Activated T-helper 2 cell treated with anti-CD3 and anti-CD28 coated beads, Interferon-gamma antibody, Interleukin-2, Interleukin-4, amounts not matched to agents 10 μg/mL and 5 μg/mL and 100 μg/mL, durations not matched to agents 14 hours and 24 hours and 36 hours (primary cell): ENCODE data around the gene RNLS. TPM values are rescaled to one million over a fixed set of nuclear protein-coding genes. Genes with fewer than 3 reads are reported as not detected.
"Not testable (repeated sequence)": the region's sequence is repeated elsewhere in the genome, so short reads cannot be mapped to it uniquely, and the experiment has no call there.

Experiments used
- DNase-seq: peaks from one replicate; pipeline ENCODE4 v3.0.0; 2021; ENCODE audit warnings: low spot score
- H3K27ac Mint-ChIP-seq: one replicate; pipeline ENCODE4 v1.8.0; 2021; ENCODE audit warnings: mixed read lengths
- H3K27me3 Mint-ChIP-seq: one replicate; pipeline ENCODE4 v1.8.0; 2021; ENCODE audit warnings: low read depth, mixed read lengths
- H3K36me3 Mint-ChIP-seq: one replicate; pipeline ENCODE4 v1.8.0; 2021; ENCODE audit warnings: low read depth, mixed read lengths
- H3K4me1 Mint-ChIP-seq: one replicate; pipeline ENCODE4 v1.8.0; 2021; ENCODE audit warnings: low read depth, mixed read lengths
- H3K4me3 Mint-ChIP-seq: one replicate; pipeline ENCODE4 v1.8.0; 2021; ENCODE audit warnings: low read depth, mild to moderate bottlenecking, moderate library complexity, mixed read lengths
- H3K9me3 Mint-ChIP-seq: one replicate; pipeline ENCODE4 v1.8.0; 2021; ENCODE audit warnings: mixed read lengths
- intact Hi-C: fragments of 100-400 bp; cut with micrococcal nuclease; formaldehyde crosslinking; loops from one replicate; pipeline ENCODE4 v1.15.1; 2023
- total RNA-seq: library from RNA; stranded (reverse); gene quantifications from 2 replicates; pipeline ENCODE4 v1.2.3, GENCODE V29; 2022

The RNLS gene
- total RNA-seq, 1 donor from 2014 or later = 1.6 TPM

DNA sequence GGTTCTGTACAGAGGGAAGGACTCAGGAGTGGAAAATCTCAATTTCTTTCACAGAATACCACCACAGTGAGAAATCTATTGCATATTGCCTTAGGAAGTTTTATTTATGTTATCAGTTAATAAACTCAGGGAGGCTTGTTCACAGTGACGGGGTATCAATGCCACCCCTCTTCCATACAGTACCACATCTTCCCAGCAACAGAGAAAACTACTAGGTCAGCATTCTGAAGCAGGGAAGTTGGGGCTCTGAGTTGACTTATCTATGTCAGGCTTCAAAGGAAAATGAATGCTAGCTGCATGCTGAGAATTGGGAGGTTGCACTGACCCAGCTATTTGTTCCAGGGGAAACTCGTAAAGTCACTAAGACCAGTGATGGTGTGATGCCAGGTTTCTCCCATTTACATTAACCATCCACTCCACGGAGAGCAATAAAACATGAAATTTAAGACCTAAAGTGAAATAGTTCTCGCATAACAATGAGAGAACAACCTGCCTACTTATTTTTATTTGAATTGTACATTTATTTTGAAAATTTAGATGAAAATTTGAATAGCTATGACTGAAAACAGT is 266.7 kb downstream of the RNLS start:
- Mint-ChIP-seq H3K36me3 (peaks cover 30% of the 10 kb centered on the region), H3K27me3 (peaks cover 20% of the 10 kb centered on the region), H3K4me3 (no peak overlapping the region), H3K9me3 (peaks cover 33% of the 10 kb centered on the region), H3K27ac (no peak overlapping the region), H3K4me1 (peaks cover 13% of the 10 kb centered on the region)
- intact Hi-C loops = no loop called here
- DNase-seq = no peak

DNA sequence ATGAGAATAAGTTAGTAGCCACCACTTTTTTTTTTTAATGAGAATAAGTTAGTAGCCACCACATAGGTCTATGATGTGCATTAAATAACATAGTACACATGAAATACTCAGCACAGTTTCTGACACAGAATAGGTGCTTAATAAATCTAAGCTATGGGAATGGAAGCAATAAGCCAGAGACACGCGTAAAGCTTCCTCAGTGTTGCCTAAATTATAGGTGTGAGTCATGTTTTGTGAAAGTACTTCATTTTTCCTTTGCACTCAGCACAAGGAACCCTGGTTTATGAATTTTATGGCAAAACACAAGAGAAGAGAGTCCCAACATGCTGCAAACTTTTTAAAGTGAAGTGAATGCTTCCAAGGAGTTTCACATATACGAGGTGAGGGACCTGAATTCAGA is 267.4 kb downstream of the RNLS start:
- Mint-ChIP-seq H3K27me3 (peaks cover 18% of the 10 kb centered on the region), H3K4me3 (no peak overlapping the region), H3K4me1 (peaks cover 13% of the 10 kb centered on the region), H3K27ac (no peak overlapping the region), H3K36me3 (peaks cover 24% of the 10 kb centered on the region), H3K9me3 (peaks cover 27% of the 10 kb centered on the region)
- intact Hi-C loops = no loop called here
- no peak for DNase-seq

DNA sequence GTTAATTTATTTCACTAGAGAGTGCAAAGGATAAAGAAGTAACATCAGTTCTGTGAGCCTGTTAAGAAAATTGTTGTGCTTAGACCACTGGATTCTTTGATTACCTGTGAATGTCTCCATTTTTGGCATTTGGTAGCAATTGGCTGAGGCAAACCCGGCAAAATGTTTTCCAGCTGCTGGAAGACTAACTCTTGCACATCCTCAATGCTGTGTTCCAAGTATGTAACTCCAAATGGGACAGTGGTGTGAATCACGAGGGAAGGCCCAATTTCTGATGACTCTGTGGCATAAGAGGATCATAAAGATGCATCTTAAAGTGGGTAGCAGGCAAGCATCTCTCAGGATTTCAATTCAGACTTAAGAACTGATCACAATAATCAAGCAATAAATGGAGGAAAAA is 268.8 kb downstream of the RNLS start:
- Mint-ChIP-seq H3K4me3 (no peak overlapping the region), H3K27ac (no peak overlapping the region), H3K9me3 (peaks cover 13% of the 10 kb centered on the region), H3K36me3 (peaks cover 12% of the 10 kb centered on the region), H3K27me3 (peaks cover 21% of the 10 kb centered on the region), H3K4me1 (peaks cover 13% of the 10 kb centered on the region)
- intact Hi-C loops = no loop called here
- no peak for DNase-seq

DNA sequence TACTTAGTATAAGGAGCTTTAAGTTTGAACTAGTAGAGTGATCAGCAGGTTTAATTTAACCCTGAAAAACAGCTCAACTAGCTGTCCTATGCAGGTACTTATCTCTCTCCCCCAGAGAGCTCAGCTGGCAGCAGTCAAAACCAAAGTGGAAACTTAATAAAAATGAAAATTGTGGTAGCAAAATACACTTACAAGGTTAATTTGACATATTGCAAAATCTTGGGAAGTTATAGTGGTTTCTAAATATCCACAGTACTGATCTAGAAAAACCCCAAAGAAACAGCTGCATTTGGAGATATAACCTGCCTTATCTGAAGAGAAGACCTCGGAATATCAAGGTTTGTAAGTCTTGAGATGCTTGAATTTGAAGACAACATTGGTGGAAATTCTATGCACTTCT is 269.2 kb downstream of the RNLS start:
- intact Hi-C loops = no loop called here
- no peak for DNase-seq
- no peak overlapping the region for H3K27ac Mint-ChIP-seq
- H3K9me3 Mint-ChIP-seq = peaks cover 8% of the 10 kb centered on the region
- H3K4me1 Mint-ChIP-seq = peaks cover 13% of the 10 kb centered on the region
- peaks cover 22% of the 10 kb centered on the region for H3K27me3 Mint-ChIP-seq
- no peak overlapping the region for H3K4me3 Mint-ChIP-seq
- H3K36me3 Mint-ChIP-seq = peaks cover 7% of the 10 kb centered on the region

DNA sequence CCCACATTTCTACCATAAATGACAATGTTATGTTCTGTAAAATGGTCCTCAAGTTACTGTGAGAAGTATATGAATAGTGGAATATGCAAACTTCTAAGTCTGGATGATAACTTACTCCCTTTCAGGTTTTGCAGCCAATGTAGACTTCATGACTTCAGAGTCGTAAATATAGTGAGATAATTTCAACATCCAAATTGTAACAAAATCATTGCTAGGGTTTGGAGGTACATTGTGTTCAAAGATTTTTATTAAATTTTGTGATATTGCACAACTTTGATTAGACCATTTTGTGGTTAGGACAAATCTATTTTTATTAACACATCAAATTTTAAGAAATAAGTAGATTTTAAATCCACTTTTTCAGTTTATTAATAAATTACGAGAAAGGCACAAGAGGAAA is 270.3 kb downstream of the RNLS start:
- peaks cover 13% of the 10 kb centered on the region for H3K4me1 Mint-ChIP-seq
- no peak overlapping the region for H3K4me3 Mint-ChIP-seq
- peaks cover 26% of the 10 kb centered on the region for H3K27me3 Mint-ChIP-seq
- intact Hi-C loops = no loop called here
- H3K9me3 Mint-ChIP-seq = peaks cover 5% of the 10 kb centered on the region
- no peak overlapping the region for H3K27ac Mint-ChIP-seq
- peaks cover 6% of the 10 kb centered on the region for H3K36me3 Mint-ChIP-seq
- DNase-seq = no peak

DNA sequence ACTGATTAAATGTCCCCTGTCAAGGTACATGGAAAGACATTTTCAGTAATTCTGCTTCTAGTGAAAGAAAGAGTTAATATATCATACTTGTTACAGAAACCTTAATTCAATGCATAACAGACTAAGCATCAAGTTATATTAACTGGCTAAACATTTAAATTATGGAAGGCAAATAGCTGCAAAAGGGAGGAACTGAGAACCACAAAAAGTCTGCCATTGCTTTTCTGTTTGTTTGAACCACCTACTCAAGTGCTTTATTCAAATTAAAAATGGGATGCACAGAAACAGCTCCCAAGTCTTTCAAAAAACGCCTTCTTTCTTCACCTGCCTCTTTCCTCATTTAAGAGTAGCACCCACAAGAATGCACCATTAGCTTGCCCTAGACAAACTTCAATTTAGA is 271.9 kb downstream of the RNLS start:
- Mint-ChIP-seq H3K4me1 (peaks cover 11% of the 10 kb centered on the region), H3K27me3 (peaks cover 26% of the 10 kb centered on the region), H3K27ac (no peak overlapping the region), H3K36me3 (no peaks in the 10 kb centered on the region), H3K4me3 (no peak overlapping the region), H3K9me3 (no peaks in the 10 kb centered on the region)
- intact Hi-C loops = no loop called here
- DNase-seq = no peak

DNA sequence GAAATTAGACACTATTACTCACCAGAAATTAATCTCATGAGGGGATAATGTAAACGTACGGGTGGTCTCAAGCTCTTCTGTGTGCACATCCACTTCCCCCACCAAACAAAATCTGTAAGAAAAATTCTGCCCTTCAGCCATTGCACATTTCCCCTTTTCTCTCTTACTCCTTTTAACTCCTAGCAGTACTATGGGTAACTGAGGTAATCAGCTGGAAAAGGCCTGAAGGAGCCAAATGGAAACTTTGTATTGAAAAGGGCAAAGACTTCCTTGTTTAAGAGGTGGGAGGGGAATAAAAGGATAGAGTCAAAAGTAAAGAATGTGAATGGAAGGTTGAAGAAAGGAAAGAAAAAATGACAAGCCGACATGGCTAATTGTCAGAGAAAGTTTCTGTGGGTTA is 273.8 kb downstream of the RNLS start:
- Mint-ChIP-seq H3K4me1 (peaks cover 12% of the 10 kb centered on the region), H3K9me3 (peaks cover 4% of the 10 kb centered on the region), H3K27ac (no peak overlapping the region), H3K27me3 (peaks cover 37% of the 10 kb centered on the region), H3K36me3 (no peaks in the 10 kb centered on the region), H3K4me3 (no peak overlapping the region)
- no peak for DNase-seq
- intact Hi-C loops = no loop called here

DNA sequence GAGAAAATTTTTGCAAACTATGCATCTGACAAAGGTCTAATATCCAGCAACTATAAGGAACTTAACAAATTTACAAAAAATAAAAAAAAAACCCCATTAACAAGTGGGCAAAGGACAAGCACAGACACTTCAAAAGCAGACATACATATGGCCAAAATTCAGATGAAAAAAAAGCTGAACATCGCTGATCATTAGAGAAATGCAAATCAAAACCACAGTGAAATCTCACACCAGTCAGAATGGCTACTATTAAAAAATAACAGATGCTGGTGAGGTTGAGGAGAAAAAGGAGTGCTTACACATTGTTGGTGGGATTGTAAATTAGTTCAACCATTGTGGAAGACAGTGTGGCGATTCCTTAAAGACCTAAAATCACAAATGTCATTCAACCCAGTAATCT is 274.8 kb downstream of the RNLS start:
- H3K27ac Mint-ChIP-seq, intact Hi-C loops, DNase-seq, H3K9me3 Mint-ChIP-seq, H3K4me3 Mint-ChIP-seq, H3K4me1 Mint-ChIP-seq, H3K36me3 Mint-ChIP-seq: not testable (repeated sequence)
- H3K27me3 Mint-ChIP-seq = peaks cover 36% of the 10 kb centered on the region

DNA sequence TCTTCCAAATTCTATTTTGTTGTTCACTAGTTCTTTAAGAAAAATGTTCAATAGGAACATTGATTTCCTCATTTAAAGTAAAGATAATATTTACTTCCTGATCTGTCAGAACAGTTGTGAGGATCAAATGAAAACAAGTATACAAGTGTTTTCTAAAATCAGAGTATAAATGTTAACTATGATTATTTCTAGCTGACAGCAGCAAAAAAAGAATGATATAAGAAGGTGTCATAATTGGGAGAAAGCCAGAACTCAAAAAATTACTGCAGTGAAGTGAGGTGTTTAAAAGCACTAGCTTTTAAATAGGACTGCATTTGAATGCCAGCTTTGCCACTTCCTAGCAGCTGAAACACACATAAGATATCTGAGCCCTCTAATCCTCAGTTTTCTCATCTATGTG is 283.3 kb downstream of the RNLS start:
- Mint-ChIP-seq H3K27me3 (peaks cover 7% of the 10 kb centered on the region), H3K4me1 (peaks cover 6% of the 10 kb centered on the region), H3K9me3 (no peaks in the 10 kb centered on the region), H3K36me3 (no peaks in the 10 kb centered on the region), H3K4me3 (no peak overlapping the region), H3K27ac (no peak overlapping the region)
- DNase-seq = no peak
- intact Hi-C loops = no loop called here

DNA sequence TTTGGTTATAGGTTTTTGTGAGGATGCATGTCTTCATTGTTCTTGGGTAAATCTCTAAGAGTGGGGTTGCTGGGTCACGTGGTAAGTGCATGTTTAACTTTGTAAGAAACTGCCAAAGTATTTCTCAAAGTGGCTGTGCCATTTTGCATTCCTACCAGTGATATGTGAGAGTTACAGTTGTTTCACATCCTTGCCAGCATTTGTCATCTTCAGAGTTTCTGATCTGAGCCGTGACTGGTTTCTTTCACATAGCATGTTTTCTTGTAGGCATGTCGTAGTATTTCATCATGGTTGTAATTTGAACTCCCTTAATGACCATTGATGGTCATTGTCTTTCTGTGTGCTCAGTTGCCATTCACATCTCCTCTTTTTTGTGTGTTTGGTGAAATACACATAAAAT is 286.0 kb downstream of the RNLS start:
- Mint-ChIP-seq H3K36me3 (no peaks in the 10 kb centered on the region), H3K9me3 (no peaks in the 10 kb centered on the region), H3K4me3 (no peak overlapping the region), H3K4me1 (peaks cover 19% of the 10 kb centered on the region), H3K27me3 (peaks cover 4% of the 10 kb centered on the region), H3K27ac (no peak overlapping the region)
- intact Hi-C loops = no loop called here
- DNase-seq = no peak

DNA sequence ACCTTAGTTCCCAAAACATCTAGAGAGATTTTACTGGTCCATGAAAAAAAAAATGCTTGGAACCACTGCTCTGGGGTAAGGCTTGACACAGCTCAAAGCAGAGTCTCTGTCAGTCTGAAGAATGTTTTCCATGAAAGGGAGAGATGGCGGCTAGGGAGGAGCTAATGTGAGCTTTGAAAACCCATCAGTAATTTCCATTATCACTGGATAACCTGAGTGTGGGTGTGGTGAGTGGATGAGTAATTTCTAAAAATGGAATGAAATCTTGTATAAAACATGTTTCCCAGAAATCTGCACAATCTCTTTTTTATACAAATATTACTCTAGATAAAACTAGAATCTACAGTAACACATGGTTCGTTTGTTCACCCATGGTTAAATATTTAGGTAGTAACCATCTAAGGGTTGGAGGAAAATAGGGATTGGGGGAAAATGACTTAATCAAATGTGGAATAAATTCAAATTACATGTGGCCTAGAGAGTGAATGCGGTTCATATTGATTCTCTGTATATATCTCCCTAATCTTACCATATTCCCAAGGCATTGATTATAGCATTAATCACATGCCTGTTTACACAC is 289.4 kb downstream of the RNLS start:
- Mint-ChIP-seq H3K27ac (no peak overlapping the region), H3K27me3 (peaks cover 5% of the 10 kb centered on the region), H3K36me3 (no peaks in the 10 kb centered on the region), H3K4me3 (no peak overlapping the region), H3K4me1 (peaks cover 29% of the 10 kb centered on the region), H3K9me3 (no peaks in the 10 kb centered on the region)
- intact Hi-C loops = loop anchor here (2.0 kb wide), 1 partner anchor 23 kb away; no protein-coding TSS in a partner anchor
- DNase-seq = no peak

DNA sequence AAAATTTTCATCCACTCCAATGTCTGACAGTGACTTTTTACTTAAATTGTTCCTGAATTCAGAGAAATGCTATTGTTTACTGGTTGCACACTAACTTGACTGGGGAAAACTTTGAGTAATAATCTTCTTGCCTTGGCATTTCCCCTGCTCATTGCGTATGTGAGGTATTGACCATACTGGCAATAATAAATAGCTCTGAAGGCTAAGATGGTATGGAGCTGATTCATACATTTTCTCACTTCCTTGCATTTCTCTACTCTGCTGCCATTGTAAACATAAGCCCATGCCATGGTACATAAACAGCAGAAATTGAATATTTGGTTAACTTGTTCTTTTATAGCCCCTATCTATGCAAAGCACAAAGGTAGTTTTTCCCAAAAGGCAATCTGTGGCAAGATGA is 290.0 kb downstream of the RNLS start:
- Mint-ChIP-seq H3K4me1 (peaks cover 32% of the 10 kb centered on the region), H3K4me3 (no peak overlapping the region), H3K27me3 (peaks cover 5% of the 10 kb centered on the region), H3K27ac (no peak overlapping the region), H3K9me3 (no peaks in the 10 kb centered on the region), H3K36me3 (no peaks in the 10 kb centered on the region)
- intact Hi-C loops = loop anchor here (2.0 kb wide), 1 partner anchor 22 kb away; no protein-coding TSS in a partner anchor
- no peak for DNase-seq

DNA sequence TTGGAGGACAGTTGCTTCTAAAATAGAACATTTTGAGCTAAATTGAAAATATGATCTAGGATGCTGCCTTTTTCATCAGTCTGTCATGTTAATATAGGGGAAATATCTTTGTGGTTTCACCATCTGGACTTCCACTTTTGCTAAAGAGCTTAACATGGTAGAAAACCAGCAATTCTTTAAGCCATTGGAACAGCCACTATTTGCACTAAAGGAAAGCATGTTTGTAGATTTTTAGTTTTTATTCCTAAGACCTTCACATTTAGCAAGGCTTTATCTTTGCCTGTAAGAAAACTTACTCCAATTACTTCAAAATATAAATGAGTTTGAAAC is 291.0 kb downstream of the RNLS start:
- Mint-ChIP-seq H3K27ac (no peak overlapping the region), H3K4me1 (peaks cover 32% of the 10 kb centered on the region), H3K9me3 (no peaks in the 10 kb centered on the region), H3K27me3 (peaks cover 5% of the 10 kb centered on the region), H3K4me3 (no peak overlapping the region), H3K36me3 (no peaks in the 10 kb centered on the region)
- DNase-seq = no peak
- intact Hi-C loops = loop anchor here (2.0 kb wide), 1 partner anchor 21 kb away; no protein-coding TSS in a partner anchor
